NCI-H524 (cell line): ENCODE data around the gene TLNRD1.

Experiments used
- DNase-seq, 2 experiments: peaks; one replicate each; lab custom pipeline; 2025; lab: John Stamatoyannopoulos, UW

Gene TLNRD1

GRCh38 chr15:81002331-81003096 is 1.8 kb downstream of the TLNRD1 start:
- no peak for DNase-seq

- no peak for DNase-seq
These were observed 2.3 kb downstream of the TLNRD1 start for GRCh38 chr15:81003097-81003350.

- DNase-seq, result no peak
These were observed 5.4 kb downstream of the TLNRD1 start for GRCh38 chr15:81006124-81006523.

GRCh38 chr15:81007428-81008064 is 6.8 kb downstream of the TLNRD1 start:
- DNase-seq, result no peak

GRCh38 chr15:81008312-81008711 is 7.6 kb downstream of the TLNRD1 start:
- DNase-seq, result no peak

- no peak for DNase-seq
These were observed 9.4 kb downstream of the TLNRD1 start for GRCh38 chr15:81010086-81010485.

GRCh38 chr15:81011593-81011992 is 10.9 kb downstream of the TLNRD1 start:
- DNase-seq, result no peak

GRCh38 chr15:81012588-81012987 is 11.9 kb downstream of the TLNRD1 start:
- no peak for DNase-seq

- peak; percentile 20 to 76 for DNase-seq
These were observed 12.7 kb downstream of the TLNRD1 start for GRCh38 chr15:81013396-81013929.

- no peak for DNase-seq
These were observed 13.8 kb downstream of the TLNRD1 start for GRCh38 chr15:81014446-81015093.

GRCh38 chr15:81015621-81016488 is 15.1 kb downstream of the TLNRD1 start:
- DNase-seq, result peak in 1 of 2 experiments; percentile 13

- no peak for DNase-seq
These were observed 15.9 kb downstream of the TLNRD1 start for GRCh38 chr15:81016489-81017068.

GRCh38 chr15:81018197-81018596 is 17.5 kb downstream of the TLNRD1 start:
- DNase-seq, result no peak

GRCh38 chr15:81021321-81021720 is 20.6 kb downstream of the TLNRD1 start:
- no peak for DNase-seq

GRCh38 chr15:81023483-81024264 is 23.0 kb downstream of the TLNRD1 start:
- DNase-seq, result no peak

GRCh38 chr15:81024265-81024872 is 23.6 kb downstream of the TLNRD1 start:
- DNase-seq, result peak in 1 of 2 experiments; percentile 39

GRCh38 chr15:81024936-81025335 is 24.2 kb downstream of the TLNRD1 start:
- no peak for DNase-seq

GRCh38 chr15:81025721-81026370 is 25.1 kb downstream of the TLNRD1 start:
- no peak for DNase-seq

GRCh38 chr15:81026836-81027599 is 26.3 kb downstream of the TLNRD1 start:
- no peak for DNase-seq
